ENCODE results near the gene KIAA1328.
"Not testable (repeated sequence)": the region's sequence is repeated elsewhere in the genome, so short reads cannot be mapped to it uniquely, and the experiment has no call there.

The KIAA1328 gene

GRCh38 chr18:37161491-37161890 is 332.6 kb downstream of the KIAA1328 start:
- FAIRE-seq = no peak

- FAIRE-seq = no peak
Measured at GRCh38 chr18:37162551-37162950, 333.6 kb downstream of the KIAA1328 start.

GRCh38 chr18:37163119-37163518 is 334.2 kb downstream of the KIAA1328 start:
- no peak for FAIRE-seq

GRCh38 chr18:37166491-37166890 is 337.6 kb downstream of the KIAA1328 start:
- FAIRE-seq = no peak

GRCh38 chr18:37166966-37167365 is 338.0 kb downstream of the KIAA1328 start:
- FAIRE-seq = not testable (repeated sequence)

GRCh38 chr18:37170984-37171383 is 342.1 kb downstream of the KIAA1328 start:
- FAIRE-seq = no peak

GRCh38 chr18:37173384-37173783 is 344.5 kb downstream of the KIAA1328 start:
- FAIRE-seq = no peak

- FAIRE-seq = no peak
Measured at GRCh38 chr18:37175727-37176620, 347.0 kb downstream of the KIAA1328 start.

GRCh38 chr18:37176621-37176934 is 347.7 kb downstream of the KIAA1328 start:
- no peak for FAIRE-seq

- no peak for FAIRE-seq
Measured at GRCh38 chr18:37179384-37179783, 350.5 kb downstream of the KIAA1328 start.

- no peak for FAIRE-seq
Measured at GRCh38 chr18:37180086-37180485, 351.2 kb downstream of the KIAA1328 start.

GRCh38 chr18:37182340-37183135 is 353.6 kb downstream of the KIAA1328 start:
- no peak for FAIRE-seq

- FAIRE-seq = no peak
Measured at GRCh38 chr18:37184209-37184868, 355.4 kb downstream of the KIAA1328 start.

- FAIRE-seq = no peak
Measured at GRCh38 chr18:37188016-37188791, 359.3 kb downstream of the KIAA1328 start.

GRCh38 chr18:37199741-37200140 is 370.8 kb downstream of the KIAA1328 start:
- FAIRE-seq = no peak

GRCh38 chr18:37207343-37207742 is 378.4 kb downstream of the KIAA1328 start:
- no peak for FAIRE-seq

GRCh38 chr18:37210781-37211180 is 381.9 kb downstream of the KIAA1328 start:
- FAIRE-seq = no peak

- no peak for FAIRE-seq
Measured at GRCh38 chr18:37218022-37218590, 389.2 kb downstream of the KIAA1328 start.

- no peak for FAIRE-seq
Measured at GRCh38 chr18:37219257-37219656, 390.3 kb downstream of the KIAA1328 start.

- no peak for FAIRE-seq
Measured at GRCh38 chr18:37222354-37222998, 393.5 kb downstream of the KIAA1328 start.

GRCh38 chr18:37222999-37223378 is 394.1 kb downstream of the KIAA1328 start:
- no peak for FAIRE-seq

GRCh38 chr18:37225279-37225678 is 396.4 kb downstream of the KIAA1328 start:
- no peak for FAIRE-seq

All from A204.1 (cell line).